Measurements from ENCODE around the gene CLIC5.

Gene CLIC5

DNA sequence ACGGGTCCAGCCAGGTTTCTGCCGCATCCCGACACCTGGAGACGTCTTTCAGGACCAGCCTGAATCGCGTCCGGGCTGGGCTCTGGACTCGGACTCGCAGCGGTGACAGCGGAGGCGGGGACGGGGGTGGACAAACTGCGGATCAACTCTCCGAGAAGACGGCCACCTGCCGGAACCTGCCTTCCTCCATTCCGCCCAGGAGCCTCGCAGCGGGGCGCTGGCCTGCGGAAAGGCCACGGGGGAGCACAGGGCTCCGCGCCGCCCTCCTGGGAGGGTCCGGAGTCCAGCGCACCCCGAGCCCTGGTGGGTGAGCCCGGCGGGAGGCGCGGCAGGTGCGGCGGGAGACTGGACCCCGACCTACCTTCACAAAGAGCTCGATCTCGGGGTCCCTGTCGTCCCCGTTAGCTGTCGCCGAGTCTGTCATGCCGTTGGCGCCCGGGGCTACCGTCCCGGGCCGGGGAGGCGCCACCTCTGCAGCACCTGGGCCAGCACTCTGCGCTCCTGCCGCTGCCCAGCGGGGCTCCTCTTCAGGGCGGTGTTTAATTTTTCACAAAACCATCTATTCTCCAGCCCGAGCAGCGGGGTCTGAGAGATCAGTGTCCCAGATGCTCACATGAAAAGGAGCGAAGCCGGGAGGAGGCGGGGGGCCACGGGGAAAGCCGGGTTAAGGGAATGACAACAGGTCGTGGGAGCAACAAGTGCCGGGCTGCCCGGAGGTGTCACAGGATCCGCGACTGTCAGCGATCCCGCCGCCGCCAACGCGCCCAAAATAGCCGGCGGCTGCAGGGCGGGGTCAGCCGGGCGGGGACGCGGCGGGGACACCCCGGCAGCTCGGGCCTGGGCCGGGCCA lies at the start of gene CLIC5:
Gene CLIC5 (minus strand): TSS at position 742 of the 850 bp plus-strand sequence. CDS start 318 bp downstream, at position 424.
- DNase-seq (ENCODE audit: low read depth) = no peak

DNA sequence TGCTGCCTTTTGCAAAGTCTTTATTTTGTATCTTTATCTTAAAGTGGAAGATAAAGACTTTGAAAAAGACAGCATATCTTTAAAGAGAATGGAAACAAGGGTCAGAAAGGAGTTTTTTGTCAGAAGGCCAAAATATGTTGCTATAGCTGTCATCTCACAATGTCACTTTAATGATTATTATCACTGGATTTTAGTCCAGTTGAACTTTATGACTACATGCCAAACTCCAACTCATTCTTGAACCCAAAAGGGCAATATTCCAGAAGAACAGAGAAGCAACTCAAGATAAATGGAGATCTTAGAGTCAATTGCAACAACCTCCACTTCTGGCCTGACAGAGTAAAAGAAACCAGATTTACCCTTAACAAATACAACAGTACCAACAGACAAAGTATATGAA lies 47.3 kb upstream of the CLIC5 start:
- DNase-seq (ENCODE audit: low read depth) = no peak

DNA sequence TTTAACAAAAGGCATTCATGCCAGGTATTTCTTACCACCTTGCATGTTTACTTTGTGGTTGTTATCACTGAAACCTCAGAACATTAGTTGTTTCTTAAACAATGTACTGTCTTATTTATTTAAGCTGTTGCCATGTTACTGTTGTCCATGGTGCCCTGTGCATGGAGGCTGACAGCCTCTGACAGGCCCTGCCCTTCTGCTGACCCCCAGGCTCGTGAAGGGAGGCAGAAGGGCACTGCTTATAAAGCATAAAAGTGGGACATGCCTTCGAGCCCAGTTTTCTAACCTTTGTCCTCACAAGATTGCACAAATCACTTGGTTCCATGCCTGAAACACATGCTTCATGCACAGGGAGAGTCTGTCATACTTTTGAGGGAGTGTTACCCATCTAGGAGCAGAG lies 46.7 kb upstream of the CLIC5 start:
- DNase-seq (ENCODE audit: low read depth) = no peak

DNA sequence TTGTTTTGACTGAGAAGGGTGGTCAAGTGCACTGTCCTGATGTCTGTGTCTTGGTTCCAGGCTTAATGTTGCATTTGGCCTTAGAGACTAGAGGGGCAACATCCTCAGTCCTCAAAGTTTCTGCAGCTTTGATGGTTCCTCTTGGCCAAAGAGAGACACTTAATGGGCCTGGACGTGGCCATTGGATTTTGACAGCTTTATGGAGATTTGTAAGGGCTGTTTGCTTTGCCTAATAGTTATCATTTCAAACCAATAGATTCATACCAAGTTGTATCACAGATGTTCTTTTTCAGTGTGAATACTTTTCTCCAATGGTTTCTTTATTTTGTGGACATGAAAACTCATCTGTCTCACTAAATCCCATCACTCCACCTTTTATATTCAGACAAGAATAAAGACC lies 45.8 kb upstream of the CLIC5 start:
- DNase-seq (ENCODE audit: low read depth) = no peak

DNA sequence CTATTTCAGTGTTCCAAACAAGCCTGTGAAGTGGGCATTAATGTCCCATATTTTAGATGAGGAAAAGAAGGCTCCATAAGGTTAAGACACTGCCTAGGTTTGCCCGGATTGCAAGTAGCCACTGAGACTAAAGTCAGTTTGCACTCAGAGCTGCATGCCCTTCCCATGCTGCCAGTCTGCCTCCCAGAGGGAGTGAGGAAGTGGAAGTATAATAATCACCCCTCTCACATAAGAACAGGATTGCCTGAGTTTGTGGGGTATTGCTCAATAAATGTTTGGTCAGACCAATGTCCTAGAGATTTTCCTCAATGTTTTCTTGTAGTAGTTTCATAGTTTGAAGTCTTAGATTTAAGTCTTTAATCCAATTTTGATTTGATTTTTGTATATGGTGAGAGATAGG lies 43.9 kb upstream of the CLIC5 start:
- no peak for DNase-seq (ENCODE audit: low read depth)

DNA sequence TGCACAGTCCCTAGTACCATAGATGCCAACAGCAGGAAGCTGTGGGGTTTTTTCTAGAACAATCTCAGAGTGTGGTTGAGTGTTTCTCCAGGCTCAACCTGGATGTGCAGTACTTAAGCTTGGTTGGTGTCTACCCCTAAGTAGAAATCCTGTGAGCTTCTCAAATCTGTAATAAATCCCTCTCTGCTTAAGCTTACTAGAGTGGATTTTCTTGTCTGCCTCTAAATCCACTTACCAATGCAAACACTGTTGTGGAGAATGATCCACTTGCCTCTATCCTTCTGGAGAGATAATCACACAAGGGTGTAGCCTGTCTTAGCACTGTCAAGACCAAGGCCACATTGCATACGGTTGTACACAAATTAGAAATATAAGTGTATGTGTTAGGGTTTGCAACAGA lies 43.3 kb upstream of the CLIC5 start:
- no peak for DNase-seq (ENCODE audit: low read depth)

DNA sequence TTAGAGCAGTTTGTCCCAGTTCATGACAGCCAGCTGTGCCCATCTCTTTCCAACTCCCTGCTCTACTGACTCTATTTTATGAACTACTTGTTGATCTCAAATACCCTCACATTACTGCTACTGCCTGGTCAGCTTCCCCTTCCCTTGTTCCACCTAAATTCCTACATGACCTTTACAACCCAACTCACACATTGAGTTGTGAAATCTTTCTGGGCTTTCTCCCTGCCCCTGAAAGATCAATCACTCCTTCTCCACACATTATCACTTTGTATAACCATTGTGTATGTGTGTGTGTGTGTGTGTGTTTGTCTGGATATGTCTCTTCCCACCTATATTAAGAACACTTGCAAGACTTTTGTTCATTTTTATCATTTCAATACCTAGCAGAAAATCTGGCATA lies 42.1 kb upstream of the CLIC5 start:
- DNase-seq (ENCODE audit: low read depth) = no peak

DNA sequence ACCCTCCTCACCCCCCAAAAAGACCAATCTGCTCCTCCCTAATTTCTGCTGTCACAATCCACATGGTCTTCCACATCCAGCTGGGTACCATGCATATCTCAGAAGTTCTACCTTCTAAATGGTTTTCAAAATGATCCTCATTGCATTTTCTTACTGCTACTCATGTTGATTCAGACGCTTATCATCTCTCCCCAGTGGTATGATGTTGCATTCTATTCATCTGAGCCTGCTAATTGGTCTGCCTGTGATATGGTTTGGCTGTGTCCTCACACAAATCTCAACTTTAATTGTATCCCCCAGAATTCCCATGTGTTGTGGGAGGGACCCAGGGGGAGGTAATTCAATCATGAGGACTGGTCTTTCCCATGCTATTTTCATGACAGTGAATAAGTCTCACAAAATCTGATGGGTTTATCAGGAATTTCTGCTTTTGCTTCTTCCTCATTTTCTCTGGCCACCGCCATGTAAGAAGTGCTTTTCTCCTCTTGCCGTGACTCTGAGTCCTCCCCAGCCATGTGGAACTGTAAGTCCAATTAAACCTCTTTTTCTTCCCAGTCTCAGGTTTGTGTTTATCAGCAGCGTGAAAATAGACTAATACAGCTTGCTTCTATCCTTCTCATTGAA lies 41.4 kb upstream of the CLIC5 start:
- no peak for DNase-seq (ENCODE audit: low read depth)

DNA sequence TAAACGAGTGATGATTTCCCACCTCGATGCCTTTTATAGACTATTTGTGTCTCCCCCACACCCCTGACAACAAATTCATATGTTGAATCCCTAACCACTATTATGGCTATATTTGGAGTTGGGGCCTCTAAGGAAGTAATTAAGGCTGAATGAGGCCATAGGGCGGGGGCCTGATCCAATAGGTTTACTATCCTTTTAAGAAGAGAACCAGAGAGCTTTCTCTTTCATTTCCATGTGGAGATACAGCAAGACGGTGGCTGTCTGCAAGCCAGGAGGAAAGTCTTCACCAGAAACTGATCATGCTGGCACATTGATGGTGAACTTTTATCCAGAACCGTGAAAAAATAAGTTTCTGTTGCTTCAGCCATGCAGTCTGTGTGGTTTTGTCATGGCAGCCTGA lies 38.9 kb upstream of the CLIC5 start:
- no peak for DNase-seq (ENCODE audit: low read depth)

DNA sequence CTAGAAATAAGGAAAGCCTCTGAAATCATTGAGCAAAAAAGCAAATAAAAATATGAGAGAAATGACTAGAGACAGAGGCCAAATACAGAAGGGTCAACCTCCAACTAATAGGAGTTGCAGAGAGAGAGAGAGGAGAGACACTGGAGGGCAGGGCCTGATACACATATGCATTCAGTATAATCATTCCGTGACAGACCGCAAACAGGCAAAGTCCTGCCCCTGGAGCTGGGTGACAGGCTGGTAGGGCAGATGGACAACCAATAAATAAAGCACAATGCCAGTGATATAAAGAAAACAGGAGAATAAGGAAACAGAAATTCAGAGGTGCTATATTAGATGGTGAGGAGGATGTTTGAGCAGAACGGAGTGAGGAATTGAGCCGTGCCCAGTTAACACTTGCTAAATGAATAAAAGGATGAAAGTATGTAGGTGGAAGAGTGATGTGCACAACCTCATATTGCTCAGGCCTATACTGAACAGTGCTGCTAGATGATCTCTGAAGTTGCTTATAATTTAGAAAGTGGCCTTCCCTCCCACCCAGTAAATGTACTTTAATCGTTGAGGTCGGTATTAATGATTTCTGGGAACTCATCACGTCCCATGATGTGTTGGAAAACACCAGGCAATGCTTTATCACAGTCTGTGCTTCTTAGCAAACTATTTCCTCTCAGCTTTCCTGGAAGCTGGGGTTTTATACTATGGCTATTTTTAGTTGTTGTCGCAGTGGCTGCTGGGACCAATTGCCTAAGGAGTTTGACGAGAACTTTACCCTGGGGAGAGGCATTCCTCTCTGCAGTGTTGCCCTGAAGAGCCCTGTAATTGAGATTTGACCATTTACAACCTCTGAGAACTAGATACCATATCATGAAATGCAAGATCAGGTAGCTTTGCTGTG lies 37.6 kb upstream of the CLIC5 start:
- no peak for DNase-seq (ENCODE audit: low read depth)

DNA sequence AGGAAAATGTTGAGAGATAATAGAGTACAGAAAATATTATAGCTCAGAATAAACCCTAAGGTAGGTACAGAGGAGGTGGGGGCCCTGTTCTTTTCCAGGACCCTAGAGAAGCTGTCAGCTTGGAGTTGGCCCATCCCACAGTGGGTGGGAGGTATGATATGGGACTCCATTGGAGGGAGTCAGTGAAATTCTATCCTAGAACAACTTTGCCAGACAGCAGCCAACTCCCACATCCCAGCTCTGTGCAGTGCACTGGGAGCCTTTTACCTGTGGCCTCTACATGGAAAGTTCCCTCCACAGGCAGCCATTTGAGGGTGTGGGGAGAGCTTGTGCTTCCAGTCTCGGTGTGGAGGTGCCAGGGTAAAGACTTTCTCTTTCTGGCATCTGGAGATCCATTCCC lies 36.8 kb upstream of the CLIC5 start:
- DNase-seq (ENCODE audit: low read depth) = no peak

DNA sequence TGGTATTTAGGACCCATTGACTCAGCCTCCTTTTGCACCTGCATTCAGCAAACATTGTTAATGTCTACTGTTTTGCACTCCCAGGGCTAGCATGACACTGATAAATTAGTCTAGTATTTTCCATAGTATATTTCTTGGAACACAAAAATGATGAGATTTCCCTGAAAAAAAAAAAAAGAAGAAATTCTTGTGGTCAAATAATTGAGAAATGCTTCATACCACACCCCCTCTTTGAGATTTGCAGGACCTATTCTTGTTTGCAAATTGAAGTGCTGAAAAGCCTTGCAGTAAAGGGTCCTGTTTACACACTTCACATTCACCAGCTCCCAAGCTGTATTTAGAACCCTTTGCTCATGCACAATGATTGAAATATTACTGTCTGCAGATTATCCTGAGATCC lies 36.3 kb upstream of the CLIC5 start:
- DNase-seq (ENCODE audit: low read depth) = no peak

DNA sequence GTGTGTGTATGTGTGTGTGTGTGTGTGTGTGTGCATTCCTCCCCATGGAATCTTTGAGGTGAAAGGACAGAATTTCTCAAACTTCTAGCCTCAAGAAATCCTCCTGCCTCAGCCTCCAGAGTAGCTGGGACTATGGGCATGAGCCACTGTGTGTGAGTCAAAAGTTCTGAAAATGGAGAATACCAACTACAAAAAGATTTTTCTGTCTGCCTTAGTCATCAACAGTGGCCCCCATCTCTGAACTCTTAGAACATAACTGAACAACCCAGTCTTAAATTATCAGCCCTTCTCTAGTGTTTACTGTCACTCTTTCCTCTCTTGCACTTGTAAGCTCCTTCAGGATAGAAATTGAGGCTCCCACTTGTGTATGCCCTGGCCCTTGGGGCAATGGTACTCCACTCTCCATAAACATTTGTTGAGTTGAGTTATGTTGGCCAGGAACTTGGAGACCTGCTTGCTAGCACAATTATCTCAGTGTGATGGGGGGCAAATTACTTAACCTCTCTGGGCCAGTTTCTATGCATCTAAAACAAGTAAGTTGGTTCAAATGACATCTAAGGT lies 35.3 kb upstream of the CLIC5 start:
- no peak for DNase-seq (ENCODE audit: low read depth)

DNA sequence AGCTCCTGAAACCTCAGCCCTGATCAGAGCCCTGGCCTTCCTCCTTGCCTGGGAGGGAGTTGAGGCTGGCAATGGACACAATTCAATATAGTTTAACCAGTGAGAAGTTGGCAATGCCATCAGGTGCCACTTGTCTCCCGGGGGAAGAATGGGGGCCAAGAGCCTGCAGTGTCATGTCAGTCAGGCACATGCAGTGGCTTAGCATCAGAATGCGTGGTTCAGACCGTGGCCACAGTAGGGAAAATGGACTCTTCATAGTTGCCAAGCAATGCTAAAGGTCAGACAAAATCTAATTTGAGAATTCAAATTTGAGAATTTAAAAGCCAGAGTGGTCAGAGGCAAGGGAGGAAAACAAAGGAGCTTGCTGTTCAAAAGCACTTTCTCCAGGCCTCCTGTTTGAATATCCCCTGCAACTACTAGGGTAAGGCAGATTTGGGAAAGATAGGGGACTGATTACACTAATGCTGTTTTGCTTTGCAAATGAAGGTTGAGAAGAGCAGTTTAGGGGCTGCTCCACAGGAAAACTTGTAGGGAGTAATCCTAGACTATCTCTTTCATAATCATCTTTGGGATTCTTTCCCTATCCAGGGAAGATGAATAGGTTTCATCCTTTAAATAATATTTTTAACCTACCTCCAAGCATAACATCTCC lies 33.1 kb upstream of the CLIC5 start:
- DNase-seq (ENCODE audit: low read depth) = no peak

DNA sequence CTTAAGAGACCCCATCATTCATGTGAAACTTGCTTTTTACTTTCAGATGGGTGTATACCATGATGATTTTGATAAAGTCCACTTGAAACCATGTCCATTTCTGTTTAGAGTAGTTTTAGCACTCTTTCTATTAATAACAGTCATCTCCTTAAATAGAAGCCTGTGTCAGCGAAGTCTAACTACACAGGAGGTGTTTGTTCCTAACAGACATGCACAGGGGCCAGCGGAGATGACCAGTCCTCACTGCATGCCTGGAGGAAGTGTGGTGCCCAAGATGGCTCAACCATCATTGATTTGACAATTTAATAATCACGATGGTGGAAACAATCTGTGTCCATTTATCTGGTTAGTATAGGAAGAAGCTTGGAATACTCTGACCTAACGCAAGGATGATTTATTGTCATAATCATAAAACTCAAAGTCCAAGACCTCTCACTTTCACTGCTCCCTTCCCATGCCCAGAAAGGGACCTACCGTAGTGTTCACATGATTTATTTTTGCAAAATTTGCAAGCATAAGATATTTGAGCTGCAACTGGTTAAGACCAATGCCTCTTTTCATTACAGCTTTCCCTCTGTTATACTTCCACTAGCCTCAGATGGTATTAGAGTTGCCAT lies 31.0 kb upstream of the CLIC5 start:
- DNase-seq (ENCODE audit: low read depth) = no peak

DNA sequence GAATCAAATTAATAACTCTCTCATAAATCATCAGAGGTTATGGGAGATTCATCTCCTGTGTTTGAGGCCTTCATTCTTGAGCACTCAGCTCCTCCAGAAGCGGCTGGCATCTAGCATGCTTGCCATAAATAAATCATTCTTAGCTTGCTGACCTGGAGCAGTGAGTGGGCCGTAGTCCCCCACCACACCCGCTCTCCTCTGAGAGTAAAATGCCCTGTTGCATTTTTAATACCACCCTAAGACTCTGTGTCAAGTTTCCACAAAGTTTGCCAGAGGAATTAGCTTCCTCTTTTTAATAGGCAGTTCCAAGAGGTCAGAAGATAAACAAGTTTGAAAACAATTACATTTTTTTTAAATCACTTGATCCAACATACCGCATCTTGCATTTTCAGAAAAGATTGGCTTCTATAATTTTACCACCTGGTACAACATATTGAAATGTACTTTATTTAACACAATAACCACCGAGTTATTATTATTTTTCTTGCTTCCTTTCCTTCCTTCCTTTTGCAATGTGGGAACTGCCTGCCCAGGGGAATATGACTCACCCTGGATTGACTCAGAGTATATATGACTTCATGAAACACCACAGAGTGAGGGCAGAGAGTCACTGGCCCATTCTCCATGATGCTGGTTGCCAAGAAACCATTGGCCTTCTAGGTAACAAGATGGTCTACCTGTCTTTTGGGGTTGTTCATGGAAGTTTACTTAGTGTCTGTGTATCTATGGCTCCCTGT lies 29.4 kb upstream of the CLIC5 start:
- no peak for DNase-seq (ENCODE audit: low read depth)

DNA sequence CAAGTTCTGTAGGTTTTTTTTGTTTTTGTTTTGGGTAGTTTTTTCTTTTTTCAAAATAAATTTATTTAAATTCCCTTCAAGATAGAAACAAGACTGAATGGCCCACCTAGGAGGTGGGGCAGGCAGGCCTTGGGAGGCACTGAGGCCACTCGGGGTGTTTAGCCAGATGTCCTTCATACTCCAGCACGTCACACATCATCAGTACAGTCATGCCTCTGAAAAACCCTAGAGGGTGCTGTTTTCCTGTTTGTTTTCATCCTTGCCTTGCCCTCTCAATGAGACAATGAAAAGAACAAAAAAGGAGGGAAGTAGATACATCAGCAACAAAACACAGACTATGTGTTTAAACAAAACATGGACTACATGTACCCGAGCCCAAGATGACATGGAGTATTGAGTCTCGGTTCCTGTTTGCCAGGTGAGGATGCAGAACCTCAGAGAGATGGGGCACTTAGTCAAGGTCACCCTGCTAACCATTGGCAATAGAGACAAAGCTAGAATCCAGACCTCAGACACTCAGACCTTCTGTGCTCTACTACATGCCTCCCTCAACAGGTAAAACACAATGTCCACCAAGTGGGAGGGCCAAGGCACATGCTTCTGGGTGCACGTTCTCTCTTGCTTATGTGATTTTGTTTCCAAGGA lies 26.8 kb upstream of the CLIC5 start:
- DNase-seq (ENCODE audit: low read depth) = no peak

DNA sequence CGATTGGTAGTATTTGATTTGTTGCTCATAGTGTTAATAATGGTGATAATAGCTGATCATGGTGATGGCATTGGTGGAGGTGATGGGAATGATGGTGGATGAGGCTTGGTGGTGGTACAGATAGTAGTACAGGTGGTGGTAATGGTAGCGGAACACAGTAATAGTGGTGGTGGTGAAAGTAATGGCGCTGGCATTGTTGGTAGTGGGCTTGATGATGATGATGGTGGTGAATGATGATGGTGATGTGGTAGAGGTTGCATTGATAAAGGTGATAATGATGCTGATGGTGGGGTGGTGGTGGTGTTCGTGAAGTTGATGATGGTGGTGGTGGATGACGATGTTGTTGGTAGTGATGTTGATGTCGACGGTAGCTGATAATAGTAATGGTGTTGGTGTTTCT lies 24.6 kb upstream of the CLIC5 start:
- no peak for DNase-seq (ENCODE audit: low read depth)

DNA sequence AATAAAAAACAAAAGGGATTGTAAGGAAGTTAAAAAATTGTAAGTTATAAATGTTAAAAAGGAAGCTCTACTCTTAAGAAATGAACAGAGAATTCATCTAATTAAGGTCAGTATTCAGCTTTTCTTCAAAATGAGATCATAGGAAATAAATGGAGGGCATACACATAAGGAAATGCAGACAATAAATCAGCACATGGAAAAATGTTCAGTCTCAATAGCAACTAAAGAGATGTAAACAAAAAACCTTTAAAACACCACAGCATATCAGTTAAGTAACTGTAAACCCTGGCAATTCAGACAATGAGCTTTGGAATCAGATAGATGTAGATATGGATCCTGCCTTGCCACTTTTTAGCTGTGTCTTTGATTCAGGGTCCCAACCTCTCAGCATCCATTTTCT lies 24.0 kb upstream of the CLIC5 start:
- no peak for DNase-seq (ENCODE audit: low read depth)

DNA sequence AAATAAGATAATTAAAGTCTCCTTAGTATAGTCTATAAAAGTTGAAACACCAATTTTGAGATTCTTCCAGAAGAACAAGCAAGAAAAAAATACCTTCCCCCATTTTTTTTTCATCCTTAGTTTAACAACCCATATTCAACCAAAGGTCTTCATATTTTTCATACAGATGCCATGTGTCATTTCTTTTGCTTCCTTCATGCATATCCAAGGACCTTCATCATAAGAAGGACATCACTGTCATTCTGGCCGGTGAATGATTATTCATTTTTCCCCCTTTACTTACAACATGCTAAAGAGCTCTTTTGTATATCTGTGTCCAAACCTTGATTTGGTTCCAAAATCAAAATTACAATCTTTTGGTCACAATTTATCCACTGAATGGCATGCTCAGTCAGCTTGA lies 21.3 kb upstream of the CLIC5 start:
- DNase-seq (ENCODE audit: low read depth) = no peak
